MCF 10A (cell line): ENCODE results near the gene ALOXE3. TPM values are rescaled to one million over a fixed set of nuclear protein-coding genes. Genes with fewer than 3 reads are reported as not detected.

Source experiments
- BruUV-seq: library from RNA; stranded (reverse); fragments of 400-500 nt; replicated peaks from 2 replicates; lab custom pipeline; 2021; lab: Mats Ljungman, UMichigan
- CTCF ChIA-PET: fragments of 300-600 bp; sonication (Branson Sonifier 250); formaldehyde crosslinking; extraction: SDS; loops from one replicate; lab custom pipeline; 2021; ENCODE audit warnings: antibody characterized with exemption, inconsistent platforms; lab: Yijun Ruan, JAX
- POLR2A ChIA-PET: fragments of 300-600, 350-650 bp; sonication (Branson Sonifier 250); formaldehyde crosslinking; extraction: SDS; loops from one replicate; lab custom pipeline; 2020; ENCODE audit warnings: antibody characterized with exemption, inconsistent platforms; lab: Yijun Ruan, JAX
- DNase-seq: peaks from one replicate; pipeline ENCODE4 v3.0.0-alpha.2; 2018; ENCODE audit not compliant: unreplicated experiment
- H3K27ac Mint-ChIP-seq: one replicate; pipeline ENCODE4 v1.8.0; 2022; ENCODE audit warnings: mild to moderate bottlenecking, low read depth, mixed read lengths; ENCODE audit not compliant: unreplicated experiment
- H3K27me3 Mint-ChIP-seq: one replicate; pipeline ENCODE4 v1.8.0; 2022; ENCODE audit warnings: mixed read lengths; ENCODE audit not compliant: insufficient read depth, unreplicated experiment
- H3K36me3 Mint-ChIP-seq: one replicate; pipeline ENCODE4 v1.8.0; 2022; ENCODE audit warnings: mild to moderate bottlenecking, moderate library complexity, mixed read lengths; ENCODE audit not compliant: insufficient read depth, unreplicated experiment
- H3K4me1 Mint-ChIP-seq: one replicate; pipeline ENCODE4 v1.8.0; 2022; ENCODE audit warnings: mixed read lengths; ENCODE audit not compliant: insufficient read depth, unreplicated experiment
- H3K4me3 Mint-ChIP-seq: one replicate; pipeline ENCODE4 v1.8.0; 2022; ENCODE audit warnings: mild to moderate bottlenecking, moderate library complexity, mixed read lengths; ENCODE audit not compliant: unreplicated experiment
- H3K9me3 Mint-ChIP-seq: one replicate; pipeline ENCODE4 v1.8.0; 2022; ENCODE audit warnings: mixed read lengths; ENCODE audit not compliant: unreplicated experiment
- intact Hi-C: fragments of 100-400 bp; cut with micrococcal nuclease; formaldehyde crosslinking; loops from 2 replicates; pipeline ENCODE4 v1.14.1; 2022
- total RNA-seq: library from RNA; stranded (reverse); gene quantifications from 2 replicates; pipeline ENCODE4 v1.2.3, GENCODE V29; 2022
- TF ChIP-seq, protein P1 (sequence below): fragments of 200-600 bp; IDR thresholded peaks from one replicate; pipeline ENCODE4 v1.8.0; 2022; ENCODE audit warnings: antibody characterized with exemption, mild to moderate bottlenecking; ENCODE audit not compliant: unreplicated experiment

The ALOXE3 gene
- total RNA-seq, 1 experiment from 2014 or later = 13.1 TPM

DNA sequence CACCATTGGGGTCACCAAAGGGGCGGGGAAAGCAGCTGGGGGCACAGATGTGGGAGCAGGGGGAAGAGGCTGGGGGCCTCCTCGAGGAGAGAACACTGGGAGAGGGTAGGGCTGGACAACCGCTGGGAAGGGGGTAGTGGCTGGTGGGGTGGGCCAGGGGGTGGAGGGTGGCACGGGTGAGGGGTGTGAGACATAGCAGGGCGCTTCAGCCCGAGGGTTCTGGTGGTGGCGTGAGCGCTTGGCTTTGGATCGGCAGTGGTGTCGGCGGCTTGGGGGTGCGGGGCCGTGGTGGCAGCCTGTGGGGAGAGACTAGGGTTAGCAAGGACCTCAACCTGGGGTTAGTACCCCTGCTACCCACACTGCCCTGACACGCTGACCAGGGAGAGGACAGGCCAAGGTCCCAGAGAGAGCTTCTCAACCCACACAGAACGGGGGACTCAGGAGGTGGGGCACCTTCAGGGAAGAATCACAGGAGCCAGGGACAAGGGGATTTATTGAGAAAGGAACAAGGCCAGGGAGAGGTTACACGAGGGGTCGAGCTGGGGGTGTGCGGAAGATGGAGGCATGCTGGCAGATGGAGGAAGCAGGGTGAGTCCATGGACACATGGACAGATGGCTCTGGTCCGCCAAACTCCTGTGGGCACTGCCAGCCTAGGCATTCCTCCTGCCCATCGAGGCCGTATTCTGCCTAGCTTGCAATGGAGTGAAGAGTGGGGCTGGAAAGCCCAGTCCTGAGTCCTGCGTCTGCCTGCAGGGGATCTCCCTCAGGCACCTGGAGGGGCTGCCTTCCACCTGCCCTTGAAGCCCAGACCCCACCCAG lies 25.5 kb upstream of the ALOXE3 start:
- H3K9me3 Mint-ChIP-seq = no peaks in the 10 kb centered on the region
- no peak overlapping the region for H3K4me3 Mint-ChIP-seq
- no peaks in the 10 kb centered on the region for H3K36me3 Mint-ChIP-seq
- TF ChIP-seq, protein P1, sequence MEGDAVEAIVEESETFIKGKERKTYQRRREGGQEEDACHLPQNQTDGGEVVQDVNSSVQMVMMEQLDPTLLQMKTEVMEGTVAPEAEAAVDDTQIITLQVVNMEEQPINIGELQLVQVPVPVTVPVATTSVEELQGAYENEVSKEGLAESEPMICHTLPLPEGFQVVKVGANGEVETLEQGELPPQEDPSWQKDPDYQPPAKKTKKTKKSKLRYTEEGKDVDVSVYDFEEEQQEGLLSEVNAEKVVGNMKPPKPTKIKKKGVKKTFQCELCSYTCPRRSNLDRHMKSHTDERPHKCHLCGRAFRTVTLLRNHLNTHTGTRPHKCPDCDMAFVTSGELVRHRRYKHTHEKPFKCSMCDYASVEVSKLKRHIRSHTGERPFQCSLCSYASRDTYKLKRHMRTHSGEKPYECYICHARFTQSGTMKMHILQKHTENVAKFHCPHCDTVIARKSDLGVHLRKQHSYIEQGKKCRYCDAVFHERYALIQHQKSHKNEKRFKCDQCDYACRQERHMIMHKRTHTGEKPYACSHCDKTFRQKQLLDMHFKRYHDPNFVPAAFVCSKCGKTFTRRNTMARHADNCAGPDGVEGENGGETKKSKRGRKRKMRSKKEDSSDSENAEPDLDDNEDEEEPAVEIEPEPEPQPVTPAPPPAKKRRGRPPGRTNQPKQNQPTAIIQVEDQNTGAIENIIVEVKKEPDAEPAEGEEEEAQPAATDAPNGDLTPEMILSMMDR = no peak
- BruUV-seq = no TSS peak
- intact Hi-C loops = no loop called here
- POLR2A ChIA-PET = interaction anchor here (1.0 to 19.5 kb wide), 2 partner anchors 10 to 21 kb away, joined by 4 to 429 read pairs; partner anchors contain the start of gene PER1
- CTCF ChIA-PET = no interaction called here
- no peak for DNase-seq
- H3K27me3 Mint-ChIP-seq = no peaks in the 10 kb centered on the region
- peaks cover 17% of the 10 kb centered on the region for H3K4me1 Mint-ChIP-seq
- H3K27ac Mint-ChIP-seq = peak overlapping the region; percentile 35

DNA sequence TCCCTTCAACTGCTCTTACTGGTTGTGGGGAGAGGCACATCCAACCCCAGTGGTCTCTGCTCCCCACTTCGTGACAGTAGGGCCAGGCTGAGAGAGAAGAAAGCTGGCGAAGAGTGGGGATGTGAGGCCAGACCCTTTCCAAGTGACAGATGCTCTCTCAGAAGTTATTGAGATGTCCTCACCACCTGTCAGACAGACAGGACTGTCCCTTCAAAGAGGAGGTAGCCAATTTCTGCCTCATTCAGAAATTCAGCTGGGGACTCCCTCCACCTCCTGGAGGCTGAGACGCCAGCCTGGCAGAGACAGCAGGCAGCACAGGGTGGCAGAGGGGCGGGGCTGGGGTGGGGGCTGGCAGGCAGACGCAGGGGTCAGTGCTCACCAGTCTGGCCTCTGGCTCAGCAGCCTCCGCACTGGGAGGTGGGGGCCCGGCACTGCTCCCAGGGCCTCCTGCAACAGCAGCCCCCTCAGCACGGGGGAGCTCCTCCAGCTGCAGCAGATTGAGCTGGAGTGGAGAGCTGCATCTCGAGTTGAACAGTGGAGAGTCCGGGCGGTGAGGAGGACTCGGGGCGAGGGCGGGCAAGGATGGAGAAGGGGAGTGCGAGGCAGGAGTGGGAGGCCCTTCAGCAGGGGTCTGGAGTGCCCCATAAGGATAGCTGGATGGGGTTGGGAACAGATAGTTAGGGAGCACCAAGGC lies 24.7 kb upstream of the ALOXE3 start:
- Mint-ChIP-seq H3K4me3 (no peak overlapping the region), H3K4me1 (peaks cover 17% of the 10 kb centered on the region), H3K27me3 (no peaks in the 10 kb centered on the region), H3K9me3 (no peaks in the 10 kb centered on the region), H3K27ac (no peak overlapping the region), H3K36me3 (no peaks in the 10 kb centered on the region)
- intact Hi-C loops = no loop called here
- CTCF ChIA-PET = interaction anchor here (0.8 to 1.1 kb wide), 2 partner anchors 11 to 24 kb away, joined by 3 to 4 read pairs; no protein-coding TSS in a partner anchor
- DNase-seq = no peak
- BruUV-seq = no TSS peak
- TF ChIP-seq, protein P1 = no peak
- POLR2A ChIA-PET = interaction anchor here (19.5 kb wide), 1 partner anchor 11 kb away, joined by 429 read pairs; the partner anchor contains the start of gene PER1

DNA sequence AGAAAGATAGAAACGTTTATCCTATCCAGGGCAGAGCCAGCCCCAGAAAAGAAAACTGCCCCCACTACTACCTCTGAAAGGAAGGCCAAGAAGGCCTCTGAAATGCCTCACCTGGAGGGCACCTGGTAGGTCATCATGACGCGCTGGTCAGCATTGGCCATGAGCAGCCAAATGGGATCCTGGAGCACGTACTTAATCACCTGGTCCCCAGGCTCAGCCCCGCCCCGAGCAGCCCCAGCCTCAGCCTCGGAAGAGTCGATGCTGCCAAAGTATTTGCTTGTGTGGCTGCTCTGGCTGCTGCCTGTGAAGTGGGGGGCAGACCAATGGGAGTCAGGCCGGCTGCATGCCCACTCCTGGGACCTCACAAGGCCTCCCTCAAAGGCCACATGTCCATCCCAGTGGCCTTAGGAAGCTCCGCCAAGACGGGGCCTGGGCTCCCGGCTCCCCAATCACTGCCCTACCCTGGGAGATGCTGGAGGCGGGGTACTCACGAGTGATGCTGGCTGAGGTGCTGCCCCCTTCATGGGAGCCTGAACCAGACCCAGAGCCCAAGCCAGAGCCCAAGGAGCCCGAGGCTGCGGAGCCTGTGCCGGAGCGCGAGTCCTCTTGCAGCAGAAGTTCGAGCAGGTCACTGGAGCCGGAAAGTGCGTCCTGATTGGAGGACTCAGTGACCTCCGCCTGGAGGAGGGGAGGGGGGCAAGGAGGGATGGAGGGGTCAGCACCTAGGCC lies 24.0 kb upstream of the ALOXE3 start:
- no peak overlapping the region for H3K4me3 Mint-ChIP-seq
- no peak for DNase-seq

More for the DNA sequence above, 24.0 kb upstream of the ALOXE3 start:
- intact Hi-C loops = no loop called here
- BruUV-seq = no TSS peak
- no peak overlapping the region for H3K27ac Mint-ChIP-seq
- H3K4me1 Mint-ChIP-seq = peaks cover 17% of the 10 kb centered on the region
- H3K36me3 Mint-ChIP-seq = no peaks in the 10 kb centered on the region
- H3K27me3 Mint-ChIP-seq = no peaks in the 10 kb centered on the region
- no peaks in the 10 kb centered on the region for H3K9me3 Mint-ChIP-seq
- TF ChIP-seq, protein P1 = no peak
- CTCF ChIA-PET = interaction anchor here (0.8 to 5.9 kb wide), 3 partner anchors 11 to 24 kb away, joined by 3 to 59 read pairs (median 4); no protein-coding TSS in a partner anchor
- POLR2A ChIA-PET = interaction anchor here (0.6 to 19.5 kb wide), 2 partner anchors 12 to 35 kb away, joined by 3 to 429 read pairs; partner anchors contain the start of gene PER1
